AML-193 (cell line): ENCODE measurements around the gene ZNF831.

Experiments
- DNase-seq, 2 experiments: peaks; one replicate each; lab custom pipeline; 2025; lab: John Stamatoyannopoulos, UW

The ZNF831 gene

DNA sequence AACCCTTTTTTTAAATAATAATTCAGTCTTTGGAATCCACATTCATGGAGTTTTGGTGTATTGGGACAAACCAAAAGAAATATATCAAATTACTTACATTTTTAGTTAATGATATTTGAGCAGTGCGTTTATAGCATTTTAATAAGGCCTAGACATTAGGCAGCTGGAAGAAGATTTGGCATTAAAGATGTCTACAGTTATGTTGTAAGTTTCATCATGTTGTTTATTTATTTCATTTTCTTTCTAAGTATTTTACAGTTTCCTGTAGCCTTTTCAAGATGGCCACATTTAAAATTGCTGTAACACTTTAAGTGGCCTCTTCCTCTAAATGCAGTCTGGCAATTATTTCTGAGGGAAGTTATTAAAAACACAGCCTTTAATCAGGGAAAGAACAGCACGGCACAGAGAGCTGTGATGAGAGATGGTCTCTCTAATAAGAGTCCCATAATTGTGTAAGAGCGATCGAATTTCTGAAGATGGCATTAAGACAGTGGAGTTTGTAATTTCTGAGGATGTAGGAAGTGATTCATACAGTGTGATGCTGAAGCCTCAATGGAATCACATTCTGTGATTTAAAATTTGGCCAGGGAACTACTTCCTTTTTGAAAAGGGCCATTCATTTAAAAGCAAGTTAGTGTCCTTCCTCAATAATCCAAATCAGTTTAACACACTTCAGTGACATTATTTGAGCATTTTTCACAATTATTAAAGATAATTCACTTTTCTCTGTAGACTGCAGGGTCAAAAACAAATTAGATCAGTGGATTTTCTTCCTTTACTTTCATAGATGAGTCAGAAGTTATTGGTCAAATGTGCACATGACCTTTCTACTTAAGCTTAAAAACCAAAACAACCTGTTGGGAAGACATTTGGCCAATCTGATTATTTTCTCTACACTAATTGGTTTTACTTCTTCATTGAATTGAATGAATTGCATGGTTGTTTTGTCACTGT, 84.4 kb downstream of the ZNF831 start:
- no peak for DNase-seq

DNA sequence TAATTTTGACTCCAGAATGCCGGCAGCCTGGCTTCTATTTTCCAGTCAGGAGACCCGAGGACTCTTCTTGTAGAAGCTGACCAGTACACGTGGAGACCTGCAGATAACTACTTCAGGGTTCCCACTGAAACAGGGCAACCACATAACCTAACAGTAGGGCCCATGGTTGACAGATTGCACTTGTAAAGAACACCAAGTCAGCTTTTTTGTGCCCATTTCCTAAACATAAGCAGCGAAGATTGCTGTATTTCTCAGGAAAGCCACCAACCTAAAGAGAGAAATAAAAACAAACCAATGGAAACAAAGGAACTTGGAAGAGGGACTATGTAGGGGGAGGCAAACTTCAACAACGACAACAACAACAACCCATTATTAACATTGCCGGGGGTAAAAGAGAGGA, 86.7 kb downstream of the ZNF831 start:
- no peak for DNase-seq

DNA sequence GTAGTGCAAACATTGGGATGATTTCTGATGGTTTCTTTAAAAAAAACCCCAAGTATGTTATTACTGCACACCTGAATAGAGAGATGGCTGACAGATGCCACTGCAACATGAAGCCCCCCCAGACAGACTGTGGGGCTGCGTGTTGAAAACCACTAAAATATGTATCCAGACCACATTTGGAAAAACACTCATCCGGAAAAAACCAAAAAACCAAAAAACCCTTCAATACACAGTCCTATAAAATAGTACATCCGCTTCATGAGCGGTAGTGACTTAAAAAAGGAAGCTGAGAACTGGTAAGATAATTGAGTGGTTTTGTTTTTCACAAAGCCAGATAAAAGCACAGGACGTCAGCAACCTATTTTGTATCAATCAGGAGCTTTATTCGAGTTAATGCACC, 89.7 kb downstream of the ZNF831 start:
- peak; percentile 58 to 69 for DNase-seq

DNA sequence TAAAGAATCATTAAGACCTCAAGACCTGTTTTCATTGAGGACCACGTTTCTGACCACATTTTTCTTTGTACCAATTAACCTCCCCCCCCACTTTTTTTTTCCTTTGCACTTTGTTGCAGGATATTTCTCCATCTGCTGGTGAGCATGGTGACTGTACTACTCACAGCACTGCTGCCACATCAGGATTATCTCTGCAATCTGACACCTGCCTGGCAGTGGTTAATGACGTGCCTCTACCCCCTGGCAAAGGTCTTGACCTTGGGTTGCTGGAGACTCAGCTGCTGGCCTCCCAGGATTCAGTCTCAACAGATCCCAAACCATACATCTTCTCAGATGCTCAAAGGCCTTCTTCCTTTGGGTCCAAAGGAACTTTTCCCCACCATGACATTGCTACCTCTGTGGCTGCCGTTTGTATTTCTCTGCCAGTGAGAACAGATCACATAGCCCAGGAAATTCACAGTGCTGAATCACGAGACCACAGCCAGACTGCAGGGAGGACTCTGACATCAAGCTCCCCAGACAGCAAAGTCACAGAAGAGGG, 90.2 kb downstream of the ZNF831 start:
- peak; percentile 58 to 69 for DNase-seq

DNA sequence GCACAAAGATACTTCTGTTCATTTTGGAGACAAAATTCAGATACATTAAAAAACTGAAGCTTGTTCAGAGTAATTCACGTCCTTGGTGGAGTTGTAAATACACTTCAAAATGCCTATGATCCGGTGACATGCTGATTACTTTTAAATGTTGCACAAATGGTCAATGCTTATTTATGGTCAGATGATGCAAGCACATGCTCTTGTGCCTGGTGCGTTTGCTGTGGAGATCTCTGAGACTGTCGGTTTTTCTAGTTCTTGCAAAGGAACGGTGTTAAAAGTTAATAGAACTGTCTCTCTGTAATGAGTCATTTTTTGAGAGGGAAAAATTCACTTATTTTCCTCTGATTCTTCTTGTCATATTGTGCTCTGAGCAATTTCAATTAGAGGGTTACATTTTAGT, 91.6 kb downstream of the ZNF831 start:
- DNase-seq, result no peak

DNA sequence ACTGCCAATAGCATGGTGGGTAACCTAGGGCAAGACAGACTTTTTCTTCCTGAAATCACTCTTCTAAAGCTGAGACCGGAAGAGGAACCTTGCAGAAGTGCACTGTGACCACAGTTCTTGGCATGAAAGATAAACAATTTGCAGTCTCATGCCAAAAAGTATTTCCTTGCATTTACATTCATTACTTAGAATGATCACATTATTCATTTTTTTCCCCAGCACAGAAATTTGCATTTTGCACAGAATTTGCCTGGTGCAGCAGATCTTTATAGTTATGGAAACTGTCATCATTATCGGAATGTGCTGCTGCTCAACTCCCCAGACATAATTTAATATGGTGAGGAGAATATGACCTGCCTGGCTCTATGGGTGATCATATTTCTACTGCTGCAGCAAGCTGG, 94.6 kb downstream of the ZNF831 start:
- peak; percentile 84 to 87 for DNase-seq

DNA sequence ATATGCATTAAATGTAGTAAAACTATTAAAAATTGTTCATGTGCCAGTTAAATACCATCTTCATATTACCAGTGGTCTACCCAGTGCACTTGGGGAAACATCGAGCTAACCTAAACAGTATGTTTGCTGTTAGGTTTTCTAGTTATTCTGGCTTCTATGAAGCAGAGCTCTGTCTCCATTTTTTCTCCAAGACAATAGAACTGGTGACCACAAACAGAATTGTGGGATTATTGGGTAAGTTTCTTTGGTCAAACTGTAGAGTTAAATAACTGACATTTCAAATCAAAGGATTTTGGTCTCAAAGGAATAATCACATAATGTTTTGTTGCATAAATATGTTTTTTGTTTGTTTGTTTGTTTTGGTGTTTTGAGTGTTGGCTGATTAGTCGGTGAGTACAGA, 96.3 kb downstream of the ZNF831 start:
- DNase-seq, result peak; percentile 59 to 61

DNA sequence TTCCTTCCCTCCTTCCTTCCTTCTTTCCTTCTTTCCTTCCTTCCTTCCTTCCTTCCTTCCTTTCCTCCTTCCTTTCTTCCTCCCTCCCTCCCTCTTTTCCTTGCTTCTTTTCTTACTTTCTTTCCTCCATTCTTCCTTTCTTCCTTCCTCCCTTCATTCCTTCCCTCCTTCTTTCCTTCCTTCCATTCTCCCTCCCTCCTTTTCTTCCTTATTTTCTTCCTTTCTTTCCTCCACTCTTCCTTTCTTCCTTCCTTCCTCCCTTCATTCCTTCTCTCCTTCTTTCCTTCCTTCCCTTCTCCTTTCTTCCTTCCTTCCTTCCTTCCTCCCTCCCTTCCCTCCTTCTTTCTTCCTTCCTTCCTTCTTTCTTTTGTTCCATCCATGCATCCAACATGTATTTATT, 101.7 kb downstream of the ZNF831 start:
- DNase-seq, result no peak

DNA sequence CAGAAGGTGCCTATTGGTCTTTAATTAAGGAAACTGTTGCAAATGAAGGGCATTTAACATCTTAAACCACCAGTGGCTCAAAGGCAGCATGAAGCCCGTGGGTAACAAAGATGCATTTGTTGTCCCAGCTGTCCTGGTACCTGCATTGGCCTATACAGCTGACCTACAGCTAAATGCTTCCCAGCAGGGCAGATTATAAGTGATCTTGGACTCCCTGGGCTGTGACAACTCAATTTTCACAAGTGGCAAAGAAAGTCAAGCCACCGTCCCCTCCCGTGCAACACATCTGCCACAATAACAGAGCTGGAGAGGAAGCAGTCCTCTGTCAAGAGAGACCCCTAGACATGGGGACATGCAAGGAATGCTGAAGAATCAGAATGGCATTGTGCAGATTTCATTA, 105.2 kb downstream of the ZNF831 start:
- no peak for DNase-seq

DNA sequence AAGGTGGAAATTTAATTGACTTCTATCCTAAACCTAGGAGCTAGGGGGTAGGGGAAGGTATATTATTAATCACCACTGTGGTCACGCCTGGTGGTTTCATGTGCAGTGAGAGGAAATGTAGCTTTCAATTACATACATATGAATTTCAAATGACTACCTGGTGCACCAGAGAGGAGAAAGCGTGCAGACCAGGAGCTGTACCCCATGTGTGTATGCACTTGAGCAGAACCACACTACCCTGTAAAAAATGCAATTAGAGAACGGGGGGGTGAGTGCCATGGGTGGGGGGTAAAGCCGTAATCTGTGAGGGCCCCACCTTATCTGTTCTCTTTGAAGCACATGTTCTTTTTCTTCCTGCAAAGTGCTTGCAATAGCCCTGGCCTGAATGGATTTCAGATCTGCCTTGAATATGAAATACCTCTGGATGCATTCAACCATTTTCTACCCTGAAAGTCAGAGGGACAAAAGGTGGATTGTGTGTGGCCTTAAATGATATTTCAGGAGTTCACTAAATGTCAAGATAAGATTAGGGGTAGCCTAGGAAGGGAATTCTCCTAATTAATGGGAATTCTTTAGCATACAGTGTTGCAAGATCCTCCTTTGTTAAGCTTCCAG, 105.9 kb downstream of the ZNF831 start:
- no peak for DNase-seq

DNA sequence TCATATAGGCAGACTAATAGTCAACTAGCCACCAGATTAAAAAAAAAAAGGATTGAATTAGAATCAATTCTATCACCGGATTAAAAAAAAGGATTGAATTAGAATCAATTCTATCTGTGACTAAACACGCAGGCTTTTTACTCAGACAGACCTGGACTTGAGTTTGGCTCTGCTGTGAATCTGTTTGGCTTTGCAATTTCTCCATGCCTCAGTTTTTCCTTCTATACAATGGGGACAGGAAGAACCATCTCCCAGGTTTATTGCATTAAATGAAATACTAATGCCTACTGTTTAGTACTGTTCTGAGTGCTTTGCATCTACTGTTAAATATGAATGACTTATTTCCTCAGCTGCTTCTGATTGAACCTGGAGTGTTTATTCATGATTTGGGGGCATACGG, 106.8 kb downstream of the ZNF831 start:
- DNase-seq, result no peak

DNA sequence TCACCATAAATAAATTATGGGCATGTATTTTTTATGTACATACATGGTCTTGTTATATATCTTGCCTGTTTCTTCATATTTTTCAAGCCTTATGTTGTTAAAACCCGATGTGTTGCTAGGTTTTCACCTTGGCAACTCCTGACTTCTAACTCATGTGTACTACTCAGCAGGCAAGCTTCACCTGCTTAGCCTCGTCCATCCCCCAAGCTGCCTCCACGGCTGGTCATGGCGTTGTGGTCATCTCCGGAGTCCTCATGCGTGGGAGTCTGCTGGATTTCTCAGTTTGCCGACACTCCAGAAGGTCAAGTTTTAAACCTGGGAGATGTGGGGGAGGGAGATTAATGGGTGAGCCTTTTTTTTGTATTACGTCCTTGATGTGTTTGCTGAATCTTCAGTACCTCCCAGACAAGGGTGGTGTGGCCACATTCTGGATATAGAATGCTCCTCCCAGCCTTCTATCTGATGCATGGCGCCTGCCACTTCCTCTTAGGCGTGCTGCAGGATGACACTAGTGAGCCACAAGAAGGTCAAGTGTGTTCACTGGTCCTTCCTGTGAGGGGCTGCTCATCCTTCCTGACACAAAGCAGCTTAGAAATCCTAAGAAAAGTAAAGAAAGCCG, 110.2 kb downstream of the ZNF831 start:
- DNase-seq, result peak in 1 of 2 experiments; percentile 21

DNA sequence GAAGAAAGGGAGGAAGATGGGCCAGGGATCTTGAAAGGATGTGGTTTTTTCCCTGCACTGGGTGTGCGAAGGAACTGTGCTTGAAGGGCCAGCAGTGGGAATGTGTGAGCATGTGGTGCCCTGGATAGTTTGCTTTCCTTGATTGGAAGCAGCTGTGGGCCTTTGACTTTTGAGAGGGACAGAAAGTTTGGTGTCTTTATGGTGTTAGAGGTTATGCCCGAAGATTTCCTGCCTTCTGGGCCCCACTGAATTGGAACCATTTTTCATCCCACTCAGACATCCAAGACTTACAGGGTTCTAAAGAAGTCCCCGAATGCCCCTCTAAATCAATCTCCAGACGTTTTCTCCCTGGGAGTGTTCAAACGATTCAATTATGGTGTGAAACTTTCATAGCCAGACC, 113.3 kb downstream of the ZNF831 start:
- DNase-seq, result no peak

DNA sequence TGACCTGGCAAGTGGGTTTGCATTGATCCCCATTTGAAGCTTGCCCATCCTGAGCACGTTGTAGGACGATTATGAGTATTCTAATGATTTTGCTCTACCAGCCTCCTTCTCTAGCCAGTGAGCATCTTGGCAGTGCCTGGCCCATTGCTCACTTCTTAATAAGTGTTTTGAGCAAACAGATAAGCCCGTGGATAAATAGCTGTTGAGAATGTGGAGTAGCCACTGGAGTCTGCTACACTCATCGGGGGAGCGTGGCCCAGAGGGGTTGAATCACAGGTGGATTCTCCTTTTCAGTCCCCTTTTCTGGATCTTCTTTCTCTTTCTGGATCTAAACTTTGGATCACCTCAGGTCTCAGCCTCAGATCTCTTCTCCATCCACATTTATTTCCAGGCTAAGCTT, 120.8 kb downstream of the ZNF831 start:
- no peak for DNase-seq

DNA sequence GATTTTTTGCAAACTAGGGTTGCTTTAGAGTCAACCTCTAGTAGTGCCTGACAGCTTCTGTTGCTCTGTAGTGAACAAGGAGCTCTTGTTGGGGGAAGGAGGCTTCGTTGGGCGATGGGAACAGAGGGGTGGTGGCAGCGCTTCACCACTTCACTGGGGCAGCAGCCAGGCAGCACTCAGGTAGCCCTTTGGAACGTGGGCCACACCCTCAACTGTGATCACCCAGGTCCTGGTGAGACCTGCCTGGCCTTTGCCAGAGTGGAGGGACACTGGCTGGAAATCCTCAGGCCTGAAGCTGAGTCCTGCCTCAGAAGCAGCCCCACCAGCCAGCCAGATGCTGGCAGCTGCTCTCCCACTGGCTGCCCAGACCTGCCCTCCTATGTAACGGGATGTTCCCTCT, 126.4 kb downstream of the ZNF831 start:
- no peak for DNase-seq

DNA sequence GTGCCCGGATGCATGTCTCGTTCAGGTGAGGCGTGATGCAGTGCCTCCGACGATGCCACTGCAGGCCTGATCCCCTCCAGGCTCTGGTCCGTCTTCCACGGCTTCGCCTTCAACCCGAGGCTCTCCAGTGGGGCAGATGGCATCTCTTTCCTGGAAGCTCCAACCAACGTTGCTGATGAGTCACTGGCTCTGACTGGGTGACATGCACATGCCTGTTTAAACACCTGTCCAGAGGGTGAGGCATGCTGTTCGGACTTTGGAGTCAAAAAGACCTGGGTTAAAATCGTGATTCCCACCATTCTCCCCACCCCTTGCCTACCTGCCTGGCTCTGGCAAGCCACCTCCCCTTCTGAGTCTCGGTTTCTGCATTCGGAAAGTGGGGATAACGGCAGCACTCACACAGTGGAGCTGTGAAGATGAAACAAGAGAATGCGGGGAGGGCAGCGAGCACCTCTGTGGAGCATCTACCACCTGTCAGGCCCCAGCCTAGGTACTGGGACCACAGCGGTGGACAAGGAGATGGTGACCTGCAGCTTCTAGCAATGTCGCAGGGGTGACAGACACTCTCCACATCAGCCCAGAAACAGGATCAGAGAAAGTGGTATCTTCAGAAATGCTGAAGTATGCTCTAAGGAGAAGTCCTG, 128.2 kb downstream of the ZNF831 start:
- no peak for DNase-seq

DNA sequence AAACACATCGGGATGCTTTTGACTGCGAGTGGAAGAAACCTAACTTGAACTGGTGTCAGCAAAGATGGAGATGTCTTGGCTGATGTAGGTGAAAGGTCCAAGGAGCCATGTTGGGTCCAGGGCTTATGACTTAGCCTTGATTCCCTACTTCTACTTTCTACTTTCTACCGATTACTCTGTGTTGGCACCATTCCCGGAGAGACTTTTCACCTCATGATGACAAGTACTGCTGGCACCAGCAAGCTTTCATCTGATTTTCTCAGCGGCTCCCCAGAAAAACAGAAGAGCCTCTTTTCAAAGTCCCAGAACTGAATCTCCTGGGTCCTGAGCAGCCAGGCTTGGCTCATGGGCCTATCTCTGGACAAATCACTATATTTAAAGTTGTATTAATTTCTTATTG, 131.9 kb downstream of the ZNF831 start:
- no peak for DNase-seq

DNA sequence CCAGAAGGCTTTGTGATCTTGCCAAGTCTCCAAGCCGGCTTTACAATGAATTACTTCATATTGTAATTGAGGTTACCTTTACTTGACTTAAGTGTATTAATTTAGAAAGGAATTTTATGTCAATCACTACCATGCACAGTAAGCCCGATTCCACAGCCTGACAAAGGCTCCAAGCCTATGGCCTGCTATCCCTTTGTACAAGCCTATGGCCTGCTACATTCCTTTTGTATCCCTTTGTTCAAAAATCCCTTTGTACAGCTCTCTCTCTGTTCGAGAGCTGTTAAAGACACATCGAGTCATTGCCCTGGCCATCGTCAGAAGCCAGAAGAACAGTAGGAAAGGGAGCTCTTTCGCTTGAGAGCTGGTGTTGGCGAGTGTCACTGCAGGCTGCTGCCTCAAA, 134.1 kb downstream of the ZNF831 start:
- no peak for DNase-seq

DNA sequence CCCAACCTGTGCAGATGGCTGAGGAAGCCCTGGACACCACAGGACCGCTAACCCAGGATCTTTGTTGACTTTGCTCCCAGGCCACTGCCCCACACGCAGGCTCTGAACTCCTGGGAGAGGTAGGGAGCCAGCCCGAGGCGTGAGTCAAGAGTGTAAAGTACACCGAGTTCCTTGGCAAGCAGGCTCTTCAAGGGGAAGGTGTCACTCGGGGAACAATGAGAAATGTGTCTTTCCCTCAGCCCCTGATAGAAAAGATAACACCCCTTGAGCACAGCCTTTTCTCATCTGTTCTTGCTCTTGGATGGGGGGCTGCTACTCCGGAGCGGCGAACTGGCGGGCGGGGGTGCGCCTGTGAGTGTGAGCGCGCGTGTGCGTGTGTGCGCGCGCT, 136.3 kb downstream of the ZNF831 start:
- DNase-seq, result no peak

DNA sequence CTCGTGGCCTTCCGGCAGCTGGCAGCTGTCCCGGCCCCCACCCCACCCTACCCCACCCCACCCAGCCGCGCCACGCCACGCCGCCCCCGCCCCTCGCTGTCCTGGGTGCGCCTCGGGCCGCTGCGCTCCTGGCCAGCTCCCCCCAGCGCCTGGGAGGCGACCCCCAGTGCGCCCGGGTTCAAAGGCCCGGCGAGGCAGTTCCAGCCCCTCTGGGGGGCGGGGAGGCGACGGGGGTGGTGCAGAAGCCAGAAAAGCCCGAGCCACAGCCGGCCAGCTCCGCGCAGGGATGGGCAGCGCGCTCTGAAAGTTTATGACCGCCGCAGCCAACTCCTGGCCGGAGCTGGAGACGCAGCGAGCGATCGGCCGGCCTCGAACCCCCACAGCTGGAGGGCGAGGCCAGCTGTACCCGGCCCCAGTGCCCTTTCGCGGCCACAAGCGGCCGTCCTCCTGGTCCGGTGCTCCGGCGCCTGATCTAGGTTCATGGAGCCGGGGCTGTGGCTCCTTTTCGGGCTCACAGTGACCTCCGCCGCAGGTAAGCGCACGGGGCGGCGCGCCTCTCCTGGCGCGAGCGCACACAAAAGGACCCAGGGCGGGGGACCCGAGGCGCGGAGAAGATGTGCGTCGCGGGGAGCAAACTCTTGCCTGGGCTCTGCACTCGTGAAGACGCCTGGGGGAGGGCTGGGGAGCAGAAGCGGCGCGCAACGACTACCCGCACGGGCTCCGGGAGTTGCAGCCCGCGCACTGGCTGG, 136.9 kb downstream of the ZNF831 start, which contains the start of gene EDN3:
EDN3 (plus strand) TSS at position 279 of the 749 bp plus-strand sequence; CDS start at position 481, 202 bp downstream.
- no peak for DNase-seq

DNA sequence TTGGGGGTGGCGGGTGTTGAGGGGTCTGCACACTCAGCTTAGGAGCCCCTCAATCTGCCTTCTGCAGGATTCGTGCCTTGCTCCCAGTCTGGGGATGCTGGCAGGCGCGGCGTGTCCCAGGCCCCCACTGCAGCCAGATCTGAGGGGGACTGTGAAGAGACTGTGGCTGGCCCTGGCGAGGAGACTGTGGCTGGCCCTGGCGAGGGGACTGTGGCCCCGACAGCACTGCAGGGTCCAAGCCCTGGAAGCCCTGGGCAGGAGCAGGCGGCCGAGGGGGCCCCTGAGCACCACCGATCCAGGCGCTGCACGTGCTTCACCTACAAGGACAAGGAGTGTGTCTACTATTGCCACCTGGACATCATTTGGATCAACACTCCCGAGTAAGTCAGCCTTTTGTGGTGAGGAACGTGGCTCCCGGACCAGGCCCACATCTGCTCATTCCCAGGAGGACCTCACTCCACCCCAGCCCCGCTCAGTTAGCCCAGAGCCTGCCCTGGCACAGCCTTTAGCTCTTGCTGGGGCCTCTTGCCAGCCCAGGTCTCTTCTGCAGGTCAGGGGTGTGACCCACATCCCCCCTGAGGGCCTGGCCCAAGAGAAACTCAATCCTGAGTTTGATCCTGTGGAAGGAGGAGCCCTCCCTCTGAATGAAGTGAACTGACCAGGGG, 137.9 kb downstream of the ZNF831 start:
- no peak for DNase-seq
